WERI-Rb-1 (cell line): ENCODE results near the gene NADSYN1.

Source experiments
- DNase-seq: peaks from one replicate; pipeline ENCODE4 v3.0.0-alpha.2; 2020
- H3K27ac ChIP-seq: fragments of 250-450 bp; sonication (Bioruptor Pico); 2 replicates; pipeline ENCODE4 v1.5.1; 2020; ENCODE audit warnings: mild to moderate bottlenecking, moderate library complexity
- H3K27me3 ChIP-seq: fragments of 250-450 bp; sonication (Bioruptor Pico); 2 replicates; pipeline ENCODE4 v1.5.1; 2021; ENCODE audit warnings: mild to moderate bottlenecking, low read depth, moderate library complexity; ENCODE audit not compliant: insufficient read depth, severe bottlenecking
- H3K36me3 ChIP-seq: fragments of 250-450 bp; sonication (Bioruptor Pico); 2 replicates; pipeline ENCODE4 v1.5.1; 2020; ENCODE audit warnings: mild to moderate bottlenecking, moderate library complexity
- H3K4me3 ChIP-seq: 2 replicates; pipeline ENCODE4 v1.5.1; 2011; ENCODE audit warnings: low read depth, mild to moderate bottlenecking, control low read depth, low read length
- H3K9me3 ChIP-seq: fragments of 250-450 bp; sonication (Bioruptor Pico); 2 replicates; pipeline ENCODE4 v1.5.1; 2021; ENCODE audit warnings: mild to moderate bottlenecking, moderate library complexity; ENCODE audit not compliant: severe bottlenecking
- TF ChIP-seq, protein P1 (sequence below): IDR thresholded peaks from 2 replicates; pipeline ENCODE4 v1.5.1; 2011; ENCODE audit warnings: low read depth, mild to moderate bottlenecking, control low read depth, inconsistent platforms, low read length

The NADSYN1 gene

DNA sequence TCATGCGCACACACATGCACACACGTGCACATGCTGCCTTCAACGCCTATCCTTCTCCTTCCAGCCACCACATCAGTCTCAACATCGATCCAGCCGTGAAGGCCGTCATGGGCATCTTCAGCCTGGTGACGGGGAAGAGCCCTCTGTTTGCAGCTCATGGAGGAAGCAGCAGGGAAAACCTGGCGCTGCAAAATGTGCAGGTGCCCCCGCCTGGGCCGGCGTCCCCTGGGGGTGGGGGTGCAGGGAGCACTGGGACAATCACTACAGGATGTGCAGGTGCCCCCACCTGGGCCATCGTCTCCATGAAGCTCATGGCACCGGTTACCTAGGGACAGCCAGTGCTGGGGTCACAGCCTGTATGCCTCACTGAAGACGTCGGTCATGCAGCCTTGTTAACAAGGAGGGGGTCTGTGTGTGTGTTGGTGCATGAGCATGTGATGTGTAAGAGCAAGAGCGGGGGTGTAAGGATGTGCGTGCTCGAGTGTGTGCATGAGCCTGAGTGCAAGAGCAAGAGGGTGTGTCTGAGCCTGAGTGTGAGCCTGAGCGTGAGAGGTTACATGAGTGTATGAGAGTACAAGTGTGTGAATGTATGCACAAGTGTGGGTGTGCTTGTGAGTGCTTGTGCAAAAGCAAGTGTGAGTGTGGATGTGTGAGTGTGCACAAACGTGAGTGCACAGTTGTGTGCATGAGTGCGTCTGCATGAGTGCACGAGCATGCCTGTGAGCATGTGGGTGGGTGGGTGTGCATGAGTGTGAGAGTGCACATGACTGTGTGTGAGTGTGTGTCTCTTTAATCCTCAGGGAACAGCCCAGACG, 31.5 kb downstream of the NADSYN1 start:
- Histone ChIP-seq H3K9me3 (no peaks in the 10 kb centered on the region), H3K4me3 (no peak overlapping the region), H3K27me3 (no peaks in the 10 kb centered on the region), H3K36me3 (peaks cover 29% of the 10 kb centered on the region), H3K27ac (no peak overlapping the region)
- DNase-seq, result no peak
- TF ChIP-seq, protein P1, sequence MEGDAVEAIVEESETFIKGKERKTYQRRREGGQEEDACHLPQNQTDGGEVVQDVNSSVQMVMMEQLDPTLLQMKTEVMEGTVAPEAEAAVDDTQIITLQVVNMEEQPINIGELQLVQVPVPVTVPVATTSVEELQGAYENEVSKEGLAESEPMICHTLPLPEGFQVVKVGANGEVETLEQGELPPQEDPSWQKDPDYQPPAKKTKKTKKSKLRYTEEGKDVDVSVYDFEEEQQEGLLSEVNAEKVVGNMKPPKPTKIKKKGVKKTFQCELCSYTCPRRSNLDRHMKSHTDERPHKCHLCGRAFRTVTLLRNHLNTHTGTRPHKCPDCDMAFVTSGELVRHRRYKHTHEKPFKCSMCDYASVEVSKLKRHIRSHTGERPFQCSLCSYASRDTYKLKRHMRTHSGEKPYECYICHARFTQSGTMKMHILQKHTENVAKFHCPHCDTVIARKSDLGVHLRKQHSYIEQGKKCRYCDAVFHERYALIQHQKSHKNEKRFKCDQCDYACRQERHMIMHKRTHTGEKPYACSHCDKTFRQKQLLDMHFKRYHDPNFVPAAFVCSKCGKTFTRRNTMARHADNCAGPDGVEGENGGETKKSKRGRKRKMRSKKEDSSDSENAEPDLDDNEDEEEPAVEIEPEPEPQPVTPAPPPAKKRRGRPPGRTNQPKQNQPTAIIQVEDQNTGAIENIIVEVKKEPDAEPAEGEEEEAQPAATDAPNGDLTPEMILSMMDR, result no peak

DNA sequence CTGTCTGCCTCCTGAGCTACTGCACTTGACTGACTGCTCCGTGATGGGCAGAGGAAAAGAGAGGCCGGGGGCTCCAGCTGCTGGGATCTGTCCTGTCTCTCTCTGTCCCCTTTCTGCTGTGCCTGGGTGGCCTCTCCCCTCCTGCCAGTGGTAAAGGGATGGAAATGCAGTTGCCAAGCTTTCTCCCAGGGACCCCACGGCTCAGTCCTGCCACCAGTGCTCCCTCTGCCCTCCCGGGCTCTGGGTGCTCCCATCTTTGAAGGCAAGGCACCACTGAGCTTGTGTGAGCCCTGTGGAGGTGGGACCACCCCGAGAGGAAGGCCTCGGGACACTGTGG, 32.0 kb downstream of the NADSYN1 start:
- Histone ChIP-seq H3K36me3 (peaks cover 29% of the 10 kb centered on the region), H3K27ac (no peak overlapping the region), H3K27me3 (no peaks in the 10 kb centered on the region), H3K9me3 (no peaks in the 10 kb centered on the region), H3K4me3 (no peak overlapping the region)
- TF ChIP-seq, protein P1, result no peak
- DNase-seq, result no peak

DNA sequence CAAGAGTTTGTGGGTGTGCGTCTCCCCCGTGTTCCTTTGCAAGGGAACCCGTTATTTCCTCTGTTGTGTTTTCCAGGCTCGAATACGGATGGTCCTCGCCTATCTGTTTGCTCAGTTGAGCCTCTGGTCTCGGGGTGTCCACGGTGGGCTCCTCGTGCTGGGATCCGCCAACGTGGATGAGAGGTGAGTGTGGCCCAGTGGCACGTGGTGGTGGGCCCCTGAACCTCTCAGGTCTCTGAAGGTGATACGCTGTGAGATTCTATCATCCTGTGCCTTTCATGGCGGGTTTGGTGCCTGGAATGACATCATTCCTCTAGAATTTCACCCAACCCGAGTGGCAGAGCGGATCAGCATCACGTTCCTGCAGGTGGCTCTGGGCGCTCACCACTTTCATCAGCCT, 32.5 kb downstream of the NADSYN1 start:
- no peak overlapping the region for H3K4me3 ChIP-seq
- TF ChIP-seq, protein P1, result no peak
- no peaks in the 10 kb centered on the region for H3K27me3 ChIP-seq
- H3K27ac ChIP-seq, result no peak overlapping the region
- H3K9me3 ChIP-seq, result no peaks in the 10 kb centered on the region
- no peak for DNase-seq
- H3K36me3 ChIP-seq, result peaks cover 29% of the 10 kb centered on the region

DNA sequence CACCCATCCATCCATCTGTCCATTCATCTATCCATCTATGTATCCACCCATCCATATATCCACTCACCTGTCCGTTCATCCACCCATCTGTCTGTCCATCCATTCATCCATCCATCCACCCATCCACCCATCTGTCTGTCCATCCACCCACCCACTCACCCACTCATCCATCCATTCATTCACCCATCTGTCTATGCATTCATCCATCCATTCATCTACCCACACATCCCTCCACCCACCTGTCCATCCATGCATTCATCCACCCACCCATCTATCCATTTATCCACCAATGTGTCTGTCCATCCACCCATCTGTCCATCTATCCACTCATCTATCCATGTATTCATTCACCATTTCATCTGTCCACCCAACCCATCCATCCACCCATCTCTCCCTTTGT, 33.3 kb downstream of the NADSYN1 start:
- Histone ChIP-seq H3K9me3 (no peaks in the 10 kb centered on the region), H3K27ac (no peak overlapping the region), H3K4me3 (no peak overlapping the region), H3K36me3 (peaks cover 29% of the 10 kb centered on the region), H3K27me3 (no peaks in the 10 kb centered on the region)
- TF ChIP-seq, protein P1, result no peak
- DNase-seq, result no peak

DNA sequence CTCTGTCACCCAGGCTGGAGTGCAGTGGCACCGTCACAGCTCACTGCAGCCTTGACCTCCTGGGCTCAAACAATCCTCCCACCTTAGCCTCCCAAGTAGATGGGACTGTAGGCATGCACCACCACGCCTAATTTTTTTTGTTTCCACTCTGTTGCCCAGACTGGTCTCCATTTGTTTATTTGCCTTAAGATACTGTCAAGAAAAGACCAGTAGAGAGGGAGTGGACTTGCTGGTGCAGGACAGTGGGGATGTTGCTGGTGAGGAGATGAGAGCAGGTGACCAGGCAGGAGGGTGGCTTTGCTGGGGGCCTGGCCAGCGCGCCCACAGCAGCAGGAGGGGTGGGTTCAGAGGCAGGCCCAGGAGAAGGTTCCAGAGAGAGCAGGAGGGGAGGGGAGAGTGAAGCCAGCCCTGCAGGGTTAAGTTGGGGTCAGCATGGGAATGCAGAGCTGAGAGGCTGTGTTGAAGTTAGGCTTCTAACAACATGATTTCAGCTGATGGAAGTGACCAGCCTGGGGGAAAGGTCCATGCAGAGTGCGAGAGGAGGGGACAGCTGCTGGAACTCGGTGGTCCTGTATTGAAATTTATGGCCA, 35.8 kb downstream of the NADSYN1 start:
- Histone ChIP-seq H3K27ac (no peak overlapping the region), H3K36me3 (peaks cover 18% of the 10 kb centered on the region), H3K27me3 (no peaks in the 10 kb centered on the region), H3K9me3 (no peaks in the 10 kb centered on the region), H3K4me3 (no peak overlapping the region)
- TF ChIP-seq, protein P1, result no peak
- DNase-seq, result no peak
